Liver (tissue), 9 donors: ENCODE data around the gene IL17B. TPM values are rescaled to one million over a fixed set of nuclear protein-coding genes. Genes with fewer than 3 reads are reported as not detected.
A peak's percentile ranks its signal among the peaks of the same experiment; 100 is the strongest.

Experiments used
- DNase-seq: peaks from one replicate; pipeline ENCODE4 v3.0.0-alpha.2; 2017; ENCODE audit warnings: low spot score
- H3K27ac ChIP-seq, 2 donors: one replicate each; pipeline ENCODE4 v1.7.0; 2013; ENCODE audit warnings: inconsistent platforms in 2 of 2, low read length in 2 of 2, control low read depth in 1 of 2, low read depth in 1 of 2, mild to moderate bottlenecking in 1 of 2
- H3K27me3 ChIP-seq, 4 donors: one replicate each; pipeline versions ENCODE4 v1.6.1 to v1.7.0; 2013; ENCODE audit warnings: low read length in 3 of 4, inconsistent platforms in 1 of 4, mild to moderate bottlenecking in 1 of 4, moderate library complexity in 1 of 4; ENCODE audit not compliant: control insufficient read depth in 4 of 4, insufficient read depth in 4 of 4
- H3K36me3 ChIP-seq, 4 donors: one replicate each; pipeline versions ENCODE4 v1.6.1 to v1.7.0; 2013; ENCODE audit warnings: low read length in 3 of 4, mild to moderate bottlenecking in 3 of 4, low read depth in 1 of 4, moderate library complexity in 1 of 4; ENCODE audit not compliant: control insufficient read depth in 4 of 4, insufficient read depth in 3 of 4
- H3K4me1 ChIP-seq, 4 donors: one replicate each; pipeline versions ENCODE4 v1.6.1 to v1.7.0; 2013; ENCODE audit warnings: low read length in 3 of 4, mild to moderate bottlenecking in 3 of 4, moderate library complexity in 1 of 4; ENCODE audit not compliant: control insufficient read depth in 4 of 4, insufficient read depth in 4 of 4
- H3K4me3 ChIP-seq, 3 donors: one replicate each; pipeline versions ENCODE4 v1.6.1 to v1.7.0; 2013; ENCODE audit warnings: low read length in 3 of 3, control low read depth in 1 of 3, low read depth in 1 of 3, mild to moderate bottlenecking in 1 of 3
- H3K9ac ChIP-seq, 2 donors: one replicate each; pipeline ENCODE4 v1.7.0; 2013; ENCODE audit warnings: low read length in 2 of 2, mild to moderate bottlenecking in 2 of 2, moderate library complexity in 2 of 2, control low read depth in 1 of 2, low read depth in 1 of 2
- H3K9me3 ChIP-seq, 4 donors: one replicate each; pipeline versions ENCODE4 v1.6.1 to v1.7.0; 2013; ENCODE audit warnings: low read length in 3 of 4; ENCODE audit not compliant: control insufficient read depth in 4 of 4
- EGR1 ChIP-seq, 2 donors: IDR thresholded peaks; 2 replicates each; pipeline ENCODE4 v1.6.1; 2016 to 2018; ENCODE audit warnings: antibody characterized with exemption in 2 of 2, low read depth in 2 of 2
- FOXA1 ChIP-seq: IDR thresholded peaks from 2 replicates; pipeline ENCODE4 v1.6.1; 2016; ENCODE audit warnings: antibody characterized with exemption
- FOXA2 ChIP-seq: IDR thresholded peaks from 2 replicates; pipeline ENCODE4 v1.6.1; 2016; ENCODE audit warnings: antibody characterized with exemption
- HNF4G ChIP-seq: IDR thresholded peaks from 2 replicates; pipeline ENCODE4 v1.6.1; 2016; ENCODE audit warnings: antibody characterized with exemption
- JUND ChIP-seq, 2 donors: IDR thresholded peaks; 2 replicates each; pipeline ENCODE4 v1.6.1; 2016; ENCODE audit warnings: antibody characterized with exemption in 2 of 2
- RAD21 ChIP-seq, 2 donors: IDR thresholded peaks; 2 replicates each; pipeline ENCODE4 v1.6.1; 2016; ENCODE audit warnings: antibody characterized with exemption in 2 of 2, mild to moderate bottlenecking in 2 of 2
- SP1 ChIP-seq: IDR thresholded peaks from 2 replicates; pipeline ENCODE4 v1.6.1; 2018; ENCODE audit warnings: antibody characterized with exemption, mild to moderate bottlenecking
- TAF1 ChIP-seq: conservative IDR thresholded peaks from 2 replicates; pipeline ENCODE4 v1.6.1; 2016; ENCODE audit warnings: antibody characterized with exemption, mild to moderate bottlenecking
- YY1 ChIP-seq: IDR thresholded peaks from 2 replicates; pipeline ENCODE4 v1.6.1; 2016; ENCODE audit warnings: antibody characterized with exemption, mild to moderate bottlenecking
- WGBS: extraction: QIAGEN DNeasy Blood & Tissue Kit; methylation state at CpG from one replicate; pipeline ENCODE4 v1.1.7; 2013; 5-methylcytosine and 5-hydroxymethylcytosine counted together
- polyA plus RNA-seq, 2 donors: library from polyadenylated mRNA; stranded (reverse) in 1 of 2; unstranded in 1 of 2; fragments of 200-250 nt in 1 of 2; fragments of >200 nt in 1 of 2; fragmentation: Nextera tagmentation in 1 of 2; extraction: Ambion mirVana in 1 of 2; gene quantifications; one replicate each; pipeline versions ENCODE4 v1.2.1 to v1.2.3, GENCODE V29; 2013 to 2015
- total RNA-seq, 2 donors: library from RNA; depleted of rRNA; stranded (reverse); fragments of >200 nt; gene quantifications; one replicate each; pipeline ENCODE4 v1.2.3, GENCODE V29; 2014
- TF ChIP-seq, protein P1 (sequence below): IDR thresholded peaks from 2 replicates; pipeline ENCODE4 v1.6.1; 2016; ENCODE audit warnings: antibody characterized with exemption
- TF ChIP-seq, protein P2 (sequence below): IDR thresholded peaks from 2 replicates; pipeline ENCODE4 v1.6.1; 2016; ENCODE audit warnings: antibody characterized with exemption
- TF ChIP-seq, protein P3 (sequence below): IDR thresholded peaks from 2 replicates; pipeline ENCODE4 v1.6.1; 2016; ENCODE audit warnings: antibody characterized with exemption, mild to moderate bottlenecking
- TF ChIP-seq, protein P4 (sequence below): IDR thresholded peaks from 2 replicates; pipeline ENCODE4 v1.6.1; 2016; ENCODE audit warnings: antibody characterized with exemption
- TF ChIP-seq, protein P5 (sequence below): fragments of 150-350 bp; IDR thresholded peaks from 2 replicates; pipeline ENCODE4 v1.5.1; 2017; ENCODE audit warnings: improper control_type of control experiment, low read depth, low read length; ENCODE audit not compliant: missing input control
- donor health status: healthy.
- donor health status: healthy.
- donor health status: healthy.
- donor health status: healthy.
- donor health status: healthy.

Gene IL17B
- total and polyA plus RNA-seq, 4 donors: not detected

DNA sequence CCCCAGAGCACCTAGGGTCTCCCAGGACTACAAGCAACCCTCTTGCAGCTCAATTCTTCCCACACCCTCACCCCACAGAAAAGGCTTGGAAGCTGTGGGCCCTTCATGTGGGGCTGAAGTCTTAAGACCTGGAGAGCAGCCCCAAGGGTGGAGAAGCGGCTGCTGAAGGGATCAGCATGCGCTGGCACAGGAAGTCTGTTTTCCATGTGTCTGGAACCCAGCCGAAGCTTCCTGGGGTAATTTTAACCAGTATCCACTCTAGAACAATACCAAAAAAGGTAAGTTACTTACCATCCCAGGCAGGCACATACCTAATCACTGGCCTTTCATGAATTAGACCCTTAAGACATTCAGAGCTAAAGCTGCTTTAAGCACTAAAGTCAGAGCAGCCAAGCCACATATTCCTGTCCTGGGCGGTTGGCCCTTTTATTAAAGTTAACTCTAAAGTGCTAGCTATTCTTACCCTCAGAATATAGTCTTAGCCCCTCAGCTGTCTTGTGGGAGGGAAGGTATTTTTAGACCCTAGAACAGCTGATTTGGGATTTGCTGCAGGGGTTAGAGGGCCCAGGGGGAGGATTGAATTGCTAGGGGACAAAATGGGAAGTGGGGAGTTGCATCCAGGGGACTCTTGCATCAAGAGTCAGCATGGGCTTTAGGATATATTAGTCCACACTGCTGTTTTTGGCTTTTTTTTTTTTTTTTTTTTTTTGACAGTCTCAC, 6.9 kb downstream of the IL17B start:
- no peak overlapping the region for H3K9ac ChIP-seq
- no peak overlapping the region for H3K4me3 ChIP-seq
- H3K9me3 ChIP-seq: no peaks in the 10 kb centered on the region
- no peak overlapping the region for H3K27ac ChIP-seq
- no peaks in the 10 kb centered on the region for H3K27me3 ChIP-seq
- no peak for DNase-seq
- no peaks in the 10 kb centered on the region for H3K36me3 ChIP-seq
- no peak for TF ChIP-seq RAD21 (IDR thresholded peaks at IDR 0.05)
- TF ChIP-seq, protein P1, sequence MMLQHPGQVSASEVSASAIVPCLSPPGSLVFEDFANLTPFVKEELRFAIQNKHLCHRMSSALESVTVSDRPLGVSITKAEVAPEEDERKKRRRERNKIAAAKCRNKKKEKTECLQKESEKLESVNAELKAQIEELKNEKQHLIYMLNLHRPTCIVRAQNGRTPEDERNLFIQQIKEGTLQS: no peak
- TF ChIP-seq, protein P2, sequence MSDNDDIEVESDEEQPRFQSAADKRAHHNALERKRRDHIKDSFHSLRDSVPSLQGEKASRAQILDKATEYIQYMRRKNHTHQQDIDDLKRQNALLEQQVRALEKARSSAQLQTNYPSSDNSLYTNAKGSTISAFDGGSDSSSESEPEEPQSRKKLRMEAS: no peak
- no peak for TF ChIP-seq YY1
- TF ChIP-seq, protein P3, sequence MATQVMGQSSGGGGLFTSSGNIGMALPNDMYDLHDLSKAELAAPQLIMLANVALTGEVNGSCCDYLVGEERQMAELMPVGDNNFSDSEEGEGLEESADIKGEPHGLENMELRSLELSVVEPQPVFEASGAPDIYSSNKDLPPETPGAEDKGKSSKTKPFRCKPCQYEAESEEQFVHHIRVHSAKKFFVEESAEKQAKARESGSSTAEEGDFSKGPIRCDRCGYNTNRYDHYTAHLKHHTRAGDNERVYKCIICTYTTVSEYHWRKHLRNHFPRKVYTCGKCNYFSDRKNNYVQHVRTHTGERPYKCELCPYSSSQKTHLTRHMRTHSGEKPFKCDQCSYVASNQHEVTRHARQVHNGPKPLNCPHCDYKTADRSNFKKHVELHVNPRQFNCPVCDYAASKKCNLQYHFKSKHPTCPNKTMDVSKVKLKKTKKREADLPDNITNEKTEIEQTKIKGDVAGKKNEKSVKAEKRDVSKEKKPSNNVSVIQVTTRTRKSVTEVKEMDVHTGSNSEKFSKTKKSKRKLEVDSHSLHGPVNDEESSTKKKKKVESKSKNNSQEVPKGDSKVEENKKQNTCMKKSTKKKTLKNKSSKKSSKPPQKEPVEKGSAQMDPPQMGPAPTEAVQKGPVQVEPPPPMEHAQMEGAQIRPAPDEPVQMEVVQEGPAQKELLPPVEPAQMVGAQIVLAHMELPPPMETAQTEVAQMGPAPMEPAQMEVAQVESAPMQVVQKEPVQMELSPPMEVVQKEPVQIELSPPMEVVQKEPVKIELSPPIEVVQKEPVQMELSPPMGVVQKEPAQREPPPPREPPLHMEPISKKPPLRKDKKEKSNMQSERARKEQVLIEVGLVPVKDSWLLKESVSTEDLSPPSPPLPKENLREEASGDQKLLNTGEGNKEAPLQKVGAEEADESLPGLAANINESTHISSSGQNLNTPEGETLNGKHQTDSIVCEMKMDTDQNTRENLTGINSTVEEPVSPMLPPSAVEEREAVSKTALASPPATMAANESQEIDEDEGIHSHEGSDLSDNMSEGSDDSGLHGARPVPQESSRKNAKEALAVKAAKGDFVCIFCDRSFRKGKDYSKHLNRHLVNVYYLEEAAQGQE: no peak
- no peak for TF ChIP-seq FOXA2
- TF ChIP-seq JUND (IDR thresholded peaks at IDR 0.05): no peak
- no peak for TF ChIP-seq EGR1 (IDR thresholded peaks at IDR 0.05; ENCODE audit: low read depth in 2 of 2)
- TF ChIP-seq, protein P4, sequence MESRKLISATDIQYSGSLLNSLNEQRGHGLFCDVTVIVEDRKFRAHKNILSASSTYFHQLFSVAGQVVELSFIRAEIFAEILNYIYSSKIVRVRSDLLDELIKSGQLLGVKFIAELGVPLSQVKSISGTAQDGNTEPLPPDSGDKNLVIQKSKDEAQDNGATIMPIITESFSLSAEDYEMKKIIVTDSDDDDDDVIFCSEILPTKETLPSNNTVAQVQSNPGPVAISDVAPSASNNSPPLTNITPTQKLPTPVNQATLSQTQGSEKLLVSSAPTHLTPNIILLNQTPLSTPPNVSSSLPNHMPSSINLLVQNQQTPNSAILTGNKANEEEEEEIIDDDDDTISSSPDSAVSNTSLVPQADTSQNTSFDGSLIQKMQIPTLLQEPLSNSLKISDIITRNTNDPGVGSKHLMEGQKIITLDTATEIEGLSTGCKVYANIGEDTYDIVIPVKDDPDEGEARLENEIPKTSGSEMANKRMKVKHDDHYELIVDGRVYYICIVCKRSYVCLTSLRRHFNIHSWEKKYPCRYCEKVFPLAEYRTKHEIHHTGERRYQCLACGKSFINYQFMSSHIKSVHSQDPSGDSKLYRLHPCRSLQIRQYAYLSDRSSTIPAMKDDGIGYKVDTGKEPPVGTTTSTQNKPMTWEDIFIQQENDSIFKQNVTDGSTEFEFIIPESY: no peak
- no peak for TF ChIP-seq SP1
- TF ChIP-seq HNF4G: no peak
- no peak for TF ChIP-seq FOXA1
- H3K4me1 ChIP-seq: no peaks in the 10 kb centered on the region
- WGBS: 79% methylated on average over 4 of the region's 4 CpGs

DNA sequence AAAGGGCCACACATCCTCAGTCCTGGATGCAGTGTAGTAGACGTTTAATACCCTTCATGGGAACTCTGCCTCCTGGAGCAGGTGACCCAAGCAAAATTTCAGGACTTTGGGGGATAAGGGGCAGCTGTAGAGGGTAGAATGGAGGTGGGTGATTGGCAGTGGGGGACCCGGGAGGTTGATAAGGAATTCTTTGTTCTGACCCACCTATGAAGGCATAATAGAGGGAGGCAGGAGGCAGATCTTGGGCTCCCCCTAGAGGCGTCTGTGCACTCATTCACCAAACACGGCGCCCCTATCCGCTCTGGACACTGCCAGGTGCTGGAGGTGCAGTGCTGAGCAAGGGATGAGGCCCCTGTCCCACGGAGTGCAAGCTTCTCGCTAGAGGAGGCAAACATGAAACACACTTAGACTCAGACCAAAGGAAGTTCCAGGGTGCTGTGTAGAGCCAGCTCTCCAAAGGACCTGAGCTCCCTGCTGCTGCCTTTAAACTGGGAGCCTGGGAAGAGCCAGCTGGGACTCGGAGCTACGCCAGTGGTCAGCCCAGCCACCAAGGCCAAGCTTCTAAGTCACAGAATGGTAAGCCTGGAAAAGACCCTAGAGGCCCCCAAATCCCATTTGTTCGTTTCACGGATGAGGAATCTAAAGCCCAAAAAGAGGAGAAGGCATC, 7.7 kb downstream of the IL17B start:
- no peak overlapping the region for H3K9ac ChIP-seq
- H3K27ac ChIP-seq: no peak overlapping the region
- no peaks in the 10 kb centered on the region for H3K9me3 ChIP-seq
- H3K4me3 ChIP-seq: no peak overlapping the region
- no peaks in the 10 kb centered on the region for H3K36me3 ChIP-seq
- no peaks in the 10 kb centered on the region for H3K27me3 ChIP-seq
- no peaks in the 10 kb centered on the region for H3K4me1 ChIP-seq
- TF ChIP-seq EGR1 (IDR thresholded peaks at IDR 0.05; ENCODE audit: low read depth in 2 of 2) (no peak), YY1 (no peak), RAD21 (IDR thresholded peaks at IDR 0.05) (peak; percentile 73 to 79), FOXA2 (no peak), TAF1 (no peak)
- TF ChIP-seq, protein P1: no peak
- TF ChIP-seq, protein P5, sequence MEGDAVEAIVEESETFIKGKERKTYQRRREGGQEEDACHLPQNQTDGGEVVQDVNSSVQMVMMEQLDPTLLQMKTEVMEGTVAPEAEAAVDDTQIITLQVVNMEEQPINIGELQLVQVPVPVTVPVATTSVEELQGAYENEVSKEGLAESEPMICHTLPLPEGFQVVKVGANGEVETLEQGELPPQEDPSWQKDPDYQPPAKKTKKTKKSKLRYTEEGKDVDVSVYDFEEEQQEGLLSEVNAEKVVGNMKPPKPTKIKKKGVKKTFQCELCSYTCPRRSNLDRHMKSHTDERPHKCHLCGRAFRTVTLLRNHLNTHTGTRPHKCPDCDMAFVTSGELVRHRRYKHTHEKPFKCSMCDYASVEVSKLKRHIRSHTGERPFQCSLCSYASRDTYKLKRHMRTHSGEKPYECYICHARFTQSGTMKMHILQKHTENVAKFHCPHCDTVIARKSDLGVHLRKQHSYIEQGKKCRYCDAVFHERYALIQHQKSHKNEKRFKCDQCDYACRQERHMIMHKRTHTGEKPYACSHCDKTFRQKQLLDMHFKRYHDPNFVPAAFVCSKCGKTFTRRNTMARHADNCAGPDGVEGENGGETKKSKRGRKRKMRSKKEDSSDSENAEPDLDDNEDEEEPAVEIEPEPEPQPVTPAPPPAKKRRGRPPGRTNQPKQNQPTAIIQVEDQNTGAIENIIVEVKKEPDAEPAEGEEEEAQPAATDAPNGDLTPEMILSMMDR: peak; percentile 67
- WGBS: 39% methylated on average over 12 of the region's 12 CpGs
- DNase-seq: peak; percentile 73
